KOPT-K1 (cell line): ENCODE data around the gene SIKE1.

ENCODE experiments used
- H3K27ac ChIP-seq: fragments of 200-600 bp; sonication (generic); 2 replicates; pipeline ENCODE4 v1.5.1; 2016; ENCODE audit warnings: antibody characterized with exemption, mild to moderate bottlenecking, low read depth, low read length; ENCODE audit not compliant: poor library complexity, severe bottlenecking
- H3K36me3 ChIP-seq: fragments of 200-600 bp; sonication (generic); 2 replicates; pipeline ENCODE4 v1.5.1; 2017; ENCODE audit warnings: antibody characterized with exemption, mild to moderate bottlenecking, low read length, moderate library complexity; ENCODE audit not compliant: insufficient read depth
- H3K9me3 ChIP-seq: fragments of 200-600 bp; sonication (generic); 2 replicates; pipeline ENCODE4 v1.5.1; 2017; ENCODE audit warnings: antibody characterized with exemption, low read length, mild to moderate bottlenecking; ENCODE audit not compliant: insufficient read depth, poor library complexity, severe bottlenecking

SIKE1 gene

DNA sequence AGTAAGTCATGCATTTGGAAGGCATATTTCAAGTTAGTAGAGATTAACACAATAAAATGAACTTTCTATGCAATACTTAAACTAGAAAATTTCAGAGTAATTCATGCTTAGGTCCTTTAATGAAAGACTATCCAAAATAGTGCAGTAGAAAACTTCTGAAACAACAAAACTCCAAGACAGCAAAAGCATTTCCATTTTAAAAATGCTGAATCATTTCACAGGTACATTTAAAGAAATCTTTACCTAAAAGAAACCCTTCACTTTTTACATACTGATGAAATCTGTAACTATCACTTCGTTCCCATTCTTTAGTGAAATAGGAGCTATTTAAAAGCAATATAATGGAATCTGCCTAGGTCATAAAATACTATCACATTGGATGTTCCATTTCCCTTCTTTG, 40.2 kb downstream of the SIKE1 start:
- no peak overlapping the region for H3K27ac ChIP-seq
- no peaks in the 10 kb centered on the region for H3K9me3 ChIP-seq
- peaks cover 100% of the 10 kb centered on the region for H3K36me3 ChIP-seq

DNA sequence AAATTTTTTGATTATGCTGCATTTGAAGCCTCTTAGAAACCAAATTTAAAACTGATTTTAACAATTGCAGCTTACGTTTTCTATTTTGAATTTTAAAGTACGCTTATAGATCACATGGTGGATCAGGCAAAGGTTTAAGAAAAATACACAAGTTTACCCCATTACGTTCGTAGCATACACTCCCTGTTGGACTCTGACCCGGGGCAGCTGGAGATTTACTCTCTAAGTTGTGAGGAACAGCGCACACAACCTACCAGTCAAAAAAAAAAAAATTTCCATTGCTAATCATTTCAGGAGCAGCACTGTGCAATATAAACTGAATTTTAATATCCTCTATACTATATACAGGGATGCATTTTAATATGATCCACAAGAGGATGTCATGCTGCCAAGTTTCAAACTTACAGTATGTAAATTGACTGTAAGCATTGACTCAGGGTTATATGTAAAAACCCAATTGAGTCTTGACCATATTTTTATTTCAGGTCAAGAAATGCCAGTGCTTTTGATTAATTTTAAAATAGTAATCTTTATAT, 43.1 kb downstream of the SIKE1 start:
- no peaks in the 10 kb centered on the region for H3K9me3 ChIP-seq
- H3K36me3 ChIP-seq = peaks cover 100% of the 10 kb centered on the region
- H3K27ac ChIP-seq = no peak overlapping the region

DNA sequence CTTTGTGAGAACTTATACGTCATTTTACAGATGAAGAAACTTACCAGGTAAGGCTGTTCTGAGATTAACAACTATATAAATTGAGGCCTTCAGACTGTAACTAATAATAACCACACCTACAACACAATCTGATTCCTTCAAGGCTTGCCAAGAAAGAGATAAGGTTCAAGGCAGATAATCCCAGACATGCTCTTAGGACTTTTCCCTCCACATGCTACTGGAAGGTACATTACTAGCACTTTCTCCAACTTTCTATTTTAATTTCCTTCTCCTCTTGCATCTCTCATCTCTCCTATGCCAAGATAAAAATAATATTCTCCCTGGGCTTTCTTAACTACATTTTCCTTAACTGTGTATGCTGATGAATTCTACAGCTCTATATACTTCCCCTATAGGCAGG, 45.0 kb downstream of the SIKE1 start:
- Histone ChIP-seq H3K36me3 (peaks cover 100% of the 10 kb centered on the region), H3K9me3 (no peaks in the 10 kb centered on the region), H3K27ac (no peak overlapping the region)

DNA sequence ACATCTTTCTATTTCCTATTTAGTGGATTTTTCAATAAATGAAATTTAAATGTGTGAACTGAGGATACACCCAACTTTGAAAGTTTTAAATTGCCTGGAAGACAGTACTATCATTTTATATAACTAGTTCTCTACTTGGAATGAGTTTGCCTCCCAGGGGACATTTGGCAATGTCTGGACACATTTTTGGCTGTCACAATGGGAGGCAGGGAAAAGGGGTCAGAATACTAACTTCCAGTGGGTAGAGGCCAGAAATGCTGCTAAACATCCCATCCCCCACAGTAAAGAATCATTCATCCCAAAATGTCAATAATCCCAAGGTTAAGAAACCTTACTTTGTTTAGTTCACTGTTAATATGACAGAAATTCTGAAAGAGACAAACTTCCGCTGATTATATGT, 50.7 kb downstream of the SIKE1 start:
- H3K36me3 ChIP-seq = peaks cover 100% of the 10 kb centered on the region
- H3K27ac ChIP-seq = no peak overlapping the region
- H3K9me3 ChIP-seq = no peaks in the 10 kb centered on the region

DNA sequence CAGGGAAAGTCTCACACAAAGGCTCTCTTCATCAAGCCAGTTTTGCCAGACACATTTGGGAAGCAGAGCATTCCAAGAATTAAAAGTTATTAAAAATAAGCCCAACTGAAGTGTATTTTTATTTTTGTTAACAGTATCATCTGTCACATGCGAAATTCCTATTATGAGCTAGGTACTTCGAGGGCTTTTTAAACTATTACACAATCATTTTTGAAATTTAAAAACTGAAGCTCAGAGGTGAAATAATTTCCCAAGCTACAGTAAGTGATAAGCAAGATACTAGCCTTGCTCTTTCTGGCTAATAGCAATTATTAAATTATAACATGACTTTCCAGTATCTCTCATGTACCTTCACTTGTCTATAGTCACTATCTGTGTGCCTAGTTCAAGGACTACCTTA, 51.9 kb downstream of the SIKE1 start:
- H3K36me3 ChIP-seq = peaks cover 100% of the 10 kb centered on the region
- H3K27ac ChIP-seq = no peak overlapping the region
- H3K9me3 ChIP-seq = no peaks in the 10 kb centered on the region

DNA sequence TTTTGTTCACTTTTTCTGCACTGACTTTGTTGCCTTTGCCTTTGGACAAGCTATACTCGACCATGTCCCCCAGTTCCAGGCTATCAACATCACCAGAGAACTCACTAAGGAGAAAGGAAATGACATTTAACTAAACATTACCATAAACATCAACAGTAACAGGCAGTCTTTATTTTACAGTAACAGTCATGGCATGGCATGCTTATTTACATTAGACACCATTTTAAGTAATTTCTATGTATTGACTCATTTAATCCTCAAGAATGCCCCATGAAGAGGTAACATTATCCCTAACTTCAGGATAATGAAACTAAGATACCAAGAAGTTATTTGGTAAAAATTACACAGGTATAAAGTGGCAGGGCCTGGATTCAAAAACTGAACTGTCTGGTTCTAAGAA, 55.3 kb downstream of the SIKE1 start:
- no peaks in the 10 kb centered on the region for H3K9me3 ChIP-seq
- peaks cover 100% of the 10 kb centered on the region for H3K36me3 ChIP-seq
- H3K27ac ChIP-seq = no peak overlapping the region

DNA sequence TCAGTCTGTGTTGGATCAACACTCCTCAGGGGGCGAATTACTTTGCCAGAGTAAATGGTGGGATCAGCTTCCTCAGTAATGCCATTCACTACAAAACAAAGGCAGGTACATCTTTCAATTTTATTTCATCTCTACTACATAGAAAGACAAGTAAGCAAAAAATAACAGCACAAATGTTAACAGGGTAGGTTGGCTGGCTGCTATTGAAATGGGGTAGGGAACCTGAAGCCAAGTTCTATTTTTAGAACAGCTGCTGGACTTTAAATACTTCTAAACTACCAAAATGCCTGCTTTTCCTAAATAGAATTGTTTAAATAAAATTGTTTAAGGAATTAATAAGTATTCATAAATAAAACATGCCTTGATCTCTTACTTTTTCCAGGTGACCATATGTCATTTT, 56.6 kb downstream of the SIKE1 start:
- no peak overlapping the region for H3K27ac ChIP-seq
- no peaks in the 10 kb centered on the region for H3K9me3 ChIP-seq
- H3K36me3 ChIP-seq = peaks cover 100% of the 10 kb centered on the region

DNA sequence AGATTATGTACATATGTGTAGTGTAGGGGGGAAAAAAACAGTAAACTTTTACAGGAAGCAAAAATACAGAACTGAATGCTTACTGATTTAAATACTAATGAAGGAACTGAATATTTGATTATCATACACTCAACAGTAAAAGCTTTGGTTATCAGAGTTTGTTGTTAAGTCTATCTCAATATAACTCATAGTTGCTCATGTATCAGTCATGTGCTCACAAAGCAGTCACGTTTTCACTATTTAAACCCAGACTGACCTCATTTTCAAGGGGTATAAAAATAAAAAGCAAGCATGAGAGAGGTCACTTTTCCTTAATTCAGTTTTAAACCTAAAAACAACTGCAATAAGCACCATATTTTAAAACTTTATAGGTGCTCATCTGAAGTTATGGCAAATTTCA, 57.0 kb downstream of the SIKE1 start:
- no peaks in the 10 kb centered on the region for H3K9me3 ChIP-seq
- H3K36me3 ChIP-seq = peaks cover 100% of the 10 kb centered on the region
- H3K27ac ChIP-seq = no peak overlapping the region

DNA sequence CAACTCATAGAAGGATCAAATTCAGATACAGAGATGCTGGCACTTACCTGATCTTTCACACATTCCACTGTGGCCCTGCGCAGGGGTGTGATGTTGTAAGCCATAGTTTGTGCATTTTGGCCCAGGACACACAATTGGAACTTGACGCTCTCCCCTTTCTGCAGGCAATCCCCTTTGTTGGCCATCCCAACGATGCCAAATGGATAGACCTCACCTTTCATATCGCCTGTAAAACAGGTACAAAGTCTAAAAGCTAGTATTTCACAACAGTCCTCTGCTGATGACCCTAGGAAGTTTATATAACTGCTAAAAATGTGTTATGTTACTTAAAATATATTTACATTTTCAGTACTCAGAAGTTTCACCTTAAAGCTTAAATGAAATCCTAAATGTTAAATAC, 60.0 kb downstream of the SIKE1 start:
- peaks cover 87% of the 10 kb centered on the region for H3K36me3 ChIP-seq
- H3K9me3 ChIP-seq = no peaks in the 10 kb centered on the region
- no peak overlapping the region for H3K27ac ChIP-seq
